OCI-LY1 (cell line): Measurements from ENCODE around the gene DNAJB6.

ENCODE experiments used
- CTCF ChIP-seq: fragments of 200-600 bp; sonication (generic), shearing (Covaris generic); IDR thresholded peaks from 2 replicates; pipeline ENCODE4 v1.5.1; 2017; ENCODE audit warnings: mild to moderate bottlenecking, antibody characterized with exemption, low read length, moderate library complexity, mixed read lengths
- EZH2 ChIP-seq: fragments of 200-600 bp; sonication (generic), shearing (Covaris generic); IDR thresholded peaks from 2 replicates; pipeline ENCODE4 v1.8.0; 2017; ENCODE audit warnings: borderline replicate concordance, mixed run types, mild to moderate bottlenecking, antibody characterized with exemption, low read length, moderate library complexity, mixed read lengths

GRCh38 chr7:157297185-157297584 is 39.6 kb upstream of the DNAJB6 start:
- no peak for TF ChIP-seq CTCF
- TF ChIP-seq EZH2 = no peak
